Calu3 (cell line): Measurements from ENCODE around the gene SPATA6. TPM values are rescaled to one million over a fixed set of nuclear protein-coding genes. Genes with fewer than 3 reads are reported as not detected.

Experiments
- BruUV-seq: library from RNA; stranded (reverse); fragments of 400-500 nt; replicated peaks from 2 replicates; lab custom pipeline; 2021; lab: Mats Ljungman, UMichigan
- CTCF ChIA-PET: fragments of 300-600 bp; sonication (Branson Sonifier 250); formaldehyde crosslinking; loops from one replicate; lab custom pipeline; 2022; ENCODE audit warnings: antibody characterized with exemption; lab: Charles Lee
- DNase-seq: peaks from one replicate; pipeline ENCODE4 v3.0.0; 2022
- H3K27ac Mint-ChIP-seq: one replicate; pipeline ENCODE4 v1.8.0; 2022; ENCODE audit warnings: mixed read lengths; ENCODE audit not compliant: unreplicated experiment
- H3K27me3 Mint-ChIP-seq: one replicate; pipeline ENCODE4 v1.8.0; 2022; ENCODE audit warnings: mixed read lengths; ENCODE audit not compliant: unreplicated experiment
- H3K36me3 Mint-ChIP-seq: one replicate; pipeline ENCODE4 v1.8.0; 2022; ENCODE audit warnings: mild to moderate bottlenecking, moderate library complexity, mixed read lengths; ENCODE audit not compliant: insufficient read depth, unreplicated experiment
- H3K4me1 Mint-ChIP-seq: one replicate; pipeline ENCODE4 v1.8.0; 2022; ENCODE audit warnings: mild to moderate bottlenecking, low read depth, mixed read lengths; ENCODE audit not compliant: unreplicated experiment
- H3K4me3 Mint-ChIP-seq: one replicate; pipeline ENCODE4 v1.8.0; 2022; ENCODE audit warnings: mild to moderate bottlenecking, low read depth, moderate library complexity, mixed read lengths; ENCODE audit not compliant: unreplicated experiment
- H3K9me3 Mint-ChIP-seq: one replicate; pipeline ENCODE4 v1.8.0; 2022; ENCODE audit warnings: low read depth, mixed read lengths; ENCODE audit not compliant: unreplicated experiment
- intact Hi-C: fragments of 100-400 bp; cut with micrococcal nuclease; formaldehyde crosslinking; loops from one replicate; pipeline ENCODE4 v1.10.0; 2022; ENCODE audit not compliant: unreplicated experiment
- total RNA-seq: library from RNA; stranded (reverse); gene quantifications from 2 replicates; pipeline ENCODE4 v1.2.3, GENCODE V29; 2022
- TF ChIP-seq, protein P1 (sequence below): fragments of 200-600 bp; IDR thresholded peaks from one replicate; pipeline ENCODE4 v1.8.0; 2022; ENCODE audit warnings: antibody characterized with exemption; ENCODE audit not compliant: unreplicated experiment

Gene SPATA6
- total RNA-seq, 1 experiment from 2014 or later, result 15.7 TPM

DNA sequence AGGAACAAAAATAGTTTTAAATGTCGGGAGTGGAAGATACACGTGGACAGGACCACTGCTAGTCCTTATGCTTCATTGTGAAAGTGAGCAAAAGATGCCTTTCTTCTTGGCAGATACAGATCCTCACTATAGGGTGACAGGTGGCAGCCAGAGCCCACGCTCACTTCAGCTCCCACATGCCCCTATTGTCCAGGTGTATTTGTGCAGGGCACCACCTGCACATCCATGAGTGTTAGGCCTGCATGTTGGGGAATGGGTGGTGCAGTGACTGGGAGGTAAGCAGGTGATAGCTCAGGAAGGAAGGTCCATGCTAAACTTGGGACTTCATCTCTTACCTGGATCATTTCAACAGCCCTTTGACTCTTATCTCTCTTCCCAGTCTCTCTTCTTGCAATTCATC is 222.1 kb downstream of the SPATA6 start:
- no peaks in the 10 kb centered on the region for H3K36me3 Mint-ChIP-seq
- TF ChIP-seq, protein P1, sequence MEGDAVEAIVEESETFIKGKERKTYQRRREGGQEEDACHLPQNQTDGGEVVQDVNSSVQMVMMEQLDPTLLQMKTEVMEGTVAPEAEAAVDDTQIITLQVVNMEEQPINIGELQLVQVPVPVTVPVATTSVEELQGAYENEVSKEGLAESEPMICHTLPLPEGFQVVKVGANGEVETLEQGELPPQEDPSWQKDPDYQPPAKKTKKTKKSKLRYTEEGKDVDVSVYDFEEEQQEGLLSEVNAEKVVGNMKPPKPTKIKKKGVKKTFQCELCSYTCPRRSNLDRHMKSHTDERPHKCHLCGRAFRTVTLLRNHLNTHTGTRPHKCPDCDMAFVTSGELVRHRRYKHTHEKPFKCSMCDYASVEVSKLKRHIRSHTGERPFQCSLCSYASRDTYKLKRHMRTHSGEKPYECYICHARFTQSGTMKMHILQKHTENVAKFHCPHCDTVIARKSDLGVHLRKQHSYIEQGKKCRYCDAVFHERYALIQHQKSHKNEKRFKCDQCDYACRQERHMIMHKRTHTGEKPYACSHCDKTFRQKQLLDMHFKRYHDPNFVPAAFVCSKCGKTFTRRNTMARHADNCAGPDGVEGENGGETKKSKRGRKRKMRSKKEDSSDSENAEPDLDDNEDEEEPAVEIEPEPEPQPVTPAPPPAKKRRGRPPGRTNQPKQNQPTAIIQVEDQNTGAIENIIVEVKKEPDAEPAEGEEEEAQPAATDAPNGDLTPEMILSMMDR, result no peak
- DNase-seq, result peak; percentile 17
- CTCF ChIA-PET, result interaction anchor here (1.1 kb wide), 1 partner anchor 13 kb away, joined by 3 read pairs; no protein-coding TSS in a partner anchor
- no peaks in the 10 kb centered on the region for H3K9me3 Mint-ChIP-seq
- no peak overlapping the region for H3K4me3 Mint-ChIP-seq
- BruUV-seq, result no TSS peak
- H3K4me1 Mint-ChIP-seq, result peaks cover 18% of the 10 kb centered on the region
- intact Hi-C loops, result no loop called here
- H3K27ac Mint-ChIP-seq, result no peak overlapping the region
- H3K27me3 Mint-ChIP-seq, result no peaks in the 10 kb centered on the region

DNA sequence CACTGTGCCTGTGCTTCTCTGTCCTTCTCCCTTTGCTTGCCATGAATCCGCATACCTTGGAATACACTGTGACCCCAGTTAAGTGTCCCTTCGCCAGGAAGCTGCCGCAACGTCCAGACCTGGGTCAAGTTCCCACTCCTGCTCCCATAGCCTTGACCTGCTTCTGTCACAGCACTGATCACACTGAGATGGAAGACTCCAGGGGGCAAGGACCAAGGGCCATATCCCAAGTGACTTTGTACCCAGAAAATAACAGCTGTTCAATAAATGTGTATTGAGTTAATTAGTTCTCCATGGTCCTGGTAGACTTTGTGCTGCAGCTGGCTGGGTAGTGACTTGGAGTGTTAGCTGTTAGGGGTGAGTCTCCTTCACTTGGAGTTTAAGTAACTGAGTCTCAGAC is 223.6 kb downstream of the SPATA6 start:
- intact Hi-C loops, result no loop called here
- Mint-ChIP-seq H3K36me3 (no peaks in the 10 kb centered on the region), H3K4me1 (peaks cover 18% of the 10 kb centered on the region), H3K9me3 (no peaks in the 10 kb centered on the region), H3K4me3 (no peak overlapping the region), H3K27me3 (no peaks in the 10 kb centered on the region), H3K27ac (no peak overlapping the region)
- BruUV-seq, result no TSS peak
- CTCF ChIA-PET, result no interaction called here
- no peak for DNase-seq
- TF ChIP-seq, protein P1, result no peak

DNA sequence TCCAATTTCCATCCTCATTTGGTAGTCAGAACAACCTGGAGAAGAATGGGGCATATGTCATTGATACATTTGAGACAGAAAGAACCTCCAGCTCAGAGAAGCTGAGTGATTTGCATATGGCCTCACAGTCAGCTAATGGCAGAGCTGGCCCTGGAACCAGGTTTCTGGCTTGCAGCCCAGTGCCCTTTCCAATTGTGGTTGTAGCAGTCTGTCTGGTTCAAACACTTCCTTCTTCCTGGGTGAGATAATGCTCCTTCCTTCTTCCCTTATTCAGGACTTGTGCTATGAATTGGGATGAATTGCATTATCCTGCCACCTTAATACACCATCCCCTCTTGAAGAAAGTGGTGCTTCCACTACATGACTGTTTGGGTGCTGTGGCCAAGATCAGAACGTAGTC is 225.3 kb downstream of the SPATA6 start:
- Mint-ChIP-seq H3K9me3 (no peaks in the 10 kb centered on the region), H3K4me1 (peaks cover 18% of the 10 kb centered on the region), H3K27ac (no peak overlapping the region), H3K4me3 (no peak overlapping the region), H3K27me3 (no peaks in the 10 kb centered on the region), H3K36me3 (no peaks in the 10 kb centered on the region)
- CTCF ChIA-PET, result no interaction called here
- intact Hi-C loops, result no loop called here
- DNase-seq, result peak; percentile 80
- BruUV-seq, result no TSS peak
- TF ChIP-seq, protein P1, result no peak

Other genes with a start within 250 kb of the SPATA6 start
- 0.87 and 1.1 TPM in 2 replicates for gene SLC5A9, start 249.5 kb downstream of the SPATA6 start, total RNA-seq